Measurements from ENCODE around the gene SH3PXD2A.

DNA sequence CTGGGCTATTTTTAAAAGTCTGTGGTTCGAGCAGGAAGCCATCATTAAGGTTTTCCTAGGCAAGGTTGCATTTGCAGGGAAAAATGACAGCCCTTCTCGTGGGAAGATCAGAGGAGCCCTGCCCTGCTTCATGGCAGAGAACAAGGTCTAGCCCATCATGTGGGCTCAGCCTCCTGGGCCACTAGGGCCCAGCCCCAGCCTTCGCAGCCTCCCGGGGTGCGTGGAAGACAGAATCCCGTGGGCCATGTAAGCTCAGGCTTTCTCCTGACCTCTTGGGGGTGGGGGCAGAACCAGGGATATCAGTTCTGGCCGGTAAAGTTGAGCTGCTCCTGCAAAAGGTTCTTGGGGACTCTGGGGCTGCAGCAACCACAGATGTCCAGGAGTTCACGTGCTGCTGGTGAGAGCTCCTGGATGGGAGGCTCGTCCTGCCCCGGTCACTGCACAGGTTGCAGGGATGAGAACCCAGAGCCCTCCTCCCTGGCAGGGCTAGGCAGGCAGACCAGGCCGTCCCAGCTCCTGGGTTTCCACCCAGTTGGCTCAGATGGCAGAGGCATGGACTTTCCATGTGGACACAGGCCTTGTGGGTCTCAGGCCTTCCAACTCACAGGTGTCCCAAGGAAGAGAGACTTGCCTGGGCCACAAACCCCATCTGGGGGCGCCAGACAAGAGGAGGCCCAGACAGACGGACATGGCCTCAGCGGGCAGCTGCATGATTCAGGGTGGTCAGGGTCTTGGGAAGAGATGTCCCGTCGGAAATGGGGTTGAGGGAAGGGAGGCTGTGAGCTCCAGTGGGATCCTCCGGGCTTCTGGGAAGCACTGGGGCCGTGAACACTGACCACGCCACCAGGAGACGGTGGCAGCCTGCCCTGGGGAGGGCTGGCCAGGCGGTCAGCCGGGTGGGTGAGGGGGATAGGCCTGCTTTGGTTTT is 235.7 kb downstream of the SH3PXD2A start:
- no peak for TF ChIP-seq CTCF (IDR thresholded peaks at IDR 0.05)
- TF ChIP-seq POLR2A (IDR thresholded peaks at IDR 0.05) = no peak
- TF ChIP-seq POLR2AphosphoS5 (IDR thresholded peaks at IDR 0.05; ENCODE audit: insufficient read depth in 1 of 2, low read depth in 1 of 2) = peak in 1 of 2 donors; percentile 25
